ENCODE measurements around the gene TMBIM6. TPM values are rescaled to one million over a fixed set of nuclear protein-coding genes. Genes with fewer than 3 reads are reported as not detected.

The TMBIM6 gene
- total and polyA plus RNA-seq, 9 of the 15 experiments (the other 6 are each of a cell fraction or from before 2014, with no cell fraction given) = 147 to 1,288 (median 352) TPM

DNA sequence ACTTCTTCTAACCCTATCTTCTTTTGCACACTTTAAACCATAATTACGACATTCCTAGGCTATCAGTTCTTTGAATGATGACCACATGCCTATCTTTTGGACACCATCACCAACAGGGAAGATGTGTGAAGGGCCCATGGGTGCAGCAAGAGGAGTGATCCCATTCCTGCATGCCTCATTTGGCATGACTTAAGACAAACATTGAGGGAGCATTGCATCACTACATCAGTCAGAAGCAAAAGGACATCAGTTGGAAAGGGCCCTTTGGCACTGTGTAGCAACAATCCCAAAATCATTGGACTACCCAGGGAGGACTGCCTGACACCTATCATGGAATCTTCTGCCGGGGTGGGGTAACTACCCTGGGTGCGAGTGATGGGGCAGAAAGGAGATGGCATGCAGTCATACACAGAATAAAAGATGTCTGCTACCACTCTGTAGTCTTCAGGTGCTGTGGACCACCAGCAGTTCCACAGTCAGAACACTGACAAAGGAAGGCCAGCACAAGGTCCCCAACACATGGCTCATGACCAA is 10.7 kb upstream of the TMBIM6 start (continued):
- TF ChIP-seq GTF2E2 (tag; IDR thresholded peaks at IDR 0.05) (peak; percentile 61), RFX5 (IDR thresholded peaks at IDR 0.05; ENCODE audit: low read depth, low read length) (no peak), ZFX (CRISPR knock-in tag; IDR thresholded peaks at IDR 0.05) (no peak), BRD4 (IDR thresholded peaks at IDR 0.05) (no peak), DNMT1 (IDR thresholded peaks at IDR 0.05) (no peak), XRCC4 (IDR thresholded peaks at IDR 0.05; ENCODE audit: extremely low read depth, insufficient read depth, insufficient read length) (no peak), ARHGAP35 (IDR thresholded peaks at IDR 0.05; ENCODE audit: partially characterized antibody) (no peak), IRF2 (CRISPR knock-in tag; IDR thresholded peaks at IDR 0.05) (no peak), PRMT5 (CRISPR knock-in tag; IDR thresholded peaks at IDR 0.05) (no peak), ZBTB1 (CRISPR knock-in tag; IDR thresholded peaks at IDR 0.05; ENCODE audit: borderline replicate concordance, low read depth) (no peak), ZNF217 (CRISPR knock-in tag; IDR thresholded peaks at IDR 0.05) (no peak), HMG20B (CRISPR knock-in tag; IDR thresholded peaks at IDR 0.05) (no peak), JUN (IDR thresholded peaks at IDR 0.05; ENCODE audit: borderline replicate concordance, low read depth, low read length) (peak; percentile 72; the same call in 1 of the 2 replicates), JUN (CRISPR knock-in tag; IDR thresholded peaks at IDR 0.05; ENCODE audit: borderline replicate concordance) (no peak), NCOA4 (IDR thresholded peaks at IDR 0.05; ENCODE audit: partially characterized antibody) (no peak), BRCA1 (IDR thresholded peaks at IDR 0.05) (no peak), BRCA1 (CRISPR knock-in tag; IDR thresholded peaks at IDR 0.05) (no peak), GABPB1 (CRISPR knock-in tag; IDR thresholded peaks at IDR 0.05) (no peak; the same call in 1 of the 2 replicates), PPARD (CRISPR knock-in tag; IDR thresholded peaks at IDR 0.05) (no peak), DDX20 (tag; IDR thresholded peaks at IDR 0.05; ENCODE audit: low read depth) (no peak)
- TF ChIP-seq, protein P1, sequence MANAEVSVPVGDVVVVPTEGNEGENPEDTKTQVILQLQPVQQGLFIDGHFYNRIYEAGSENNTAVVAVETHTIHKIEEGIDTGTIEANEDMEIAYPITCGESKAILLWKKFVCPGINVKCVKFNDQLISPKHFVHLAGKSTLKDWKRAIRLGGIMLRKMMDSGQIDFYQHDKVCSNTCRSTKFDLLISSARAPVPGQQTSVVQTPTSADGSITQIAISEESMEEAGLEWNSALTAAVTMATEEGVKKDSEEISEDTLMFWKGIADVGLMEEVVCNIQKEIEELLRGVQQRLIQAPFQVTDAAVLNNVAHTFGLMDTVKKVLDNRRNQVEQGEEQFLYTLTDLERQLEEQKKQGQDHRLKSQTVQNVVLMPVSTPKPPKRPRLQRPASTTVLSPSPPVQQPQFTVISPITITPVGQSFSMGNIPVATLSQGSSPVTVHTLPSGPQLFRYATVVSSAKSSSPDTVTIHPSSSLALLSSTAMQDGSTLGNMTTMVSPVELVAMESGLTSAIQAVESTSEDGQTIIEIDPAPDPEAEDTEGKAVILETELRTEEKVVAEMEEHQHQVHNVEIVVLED (CRISPR knock-in tag; IDR thresholded peaks at IDR 0.05) = peak; percentile 25; the same call in 1 of the 2 replicates
- TF ChIP-seq, protein P2, sequence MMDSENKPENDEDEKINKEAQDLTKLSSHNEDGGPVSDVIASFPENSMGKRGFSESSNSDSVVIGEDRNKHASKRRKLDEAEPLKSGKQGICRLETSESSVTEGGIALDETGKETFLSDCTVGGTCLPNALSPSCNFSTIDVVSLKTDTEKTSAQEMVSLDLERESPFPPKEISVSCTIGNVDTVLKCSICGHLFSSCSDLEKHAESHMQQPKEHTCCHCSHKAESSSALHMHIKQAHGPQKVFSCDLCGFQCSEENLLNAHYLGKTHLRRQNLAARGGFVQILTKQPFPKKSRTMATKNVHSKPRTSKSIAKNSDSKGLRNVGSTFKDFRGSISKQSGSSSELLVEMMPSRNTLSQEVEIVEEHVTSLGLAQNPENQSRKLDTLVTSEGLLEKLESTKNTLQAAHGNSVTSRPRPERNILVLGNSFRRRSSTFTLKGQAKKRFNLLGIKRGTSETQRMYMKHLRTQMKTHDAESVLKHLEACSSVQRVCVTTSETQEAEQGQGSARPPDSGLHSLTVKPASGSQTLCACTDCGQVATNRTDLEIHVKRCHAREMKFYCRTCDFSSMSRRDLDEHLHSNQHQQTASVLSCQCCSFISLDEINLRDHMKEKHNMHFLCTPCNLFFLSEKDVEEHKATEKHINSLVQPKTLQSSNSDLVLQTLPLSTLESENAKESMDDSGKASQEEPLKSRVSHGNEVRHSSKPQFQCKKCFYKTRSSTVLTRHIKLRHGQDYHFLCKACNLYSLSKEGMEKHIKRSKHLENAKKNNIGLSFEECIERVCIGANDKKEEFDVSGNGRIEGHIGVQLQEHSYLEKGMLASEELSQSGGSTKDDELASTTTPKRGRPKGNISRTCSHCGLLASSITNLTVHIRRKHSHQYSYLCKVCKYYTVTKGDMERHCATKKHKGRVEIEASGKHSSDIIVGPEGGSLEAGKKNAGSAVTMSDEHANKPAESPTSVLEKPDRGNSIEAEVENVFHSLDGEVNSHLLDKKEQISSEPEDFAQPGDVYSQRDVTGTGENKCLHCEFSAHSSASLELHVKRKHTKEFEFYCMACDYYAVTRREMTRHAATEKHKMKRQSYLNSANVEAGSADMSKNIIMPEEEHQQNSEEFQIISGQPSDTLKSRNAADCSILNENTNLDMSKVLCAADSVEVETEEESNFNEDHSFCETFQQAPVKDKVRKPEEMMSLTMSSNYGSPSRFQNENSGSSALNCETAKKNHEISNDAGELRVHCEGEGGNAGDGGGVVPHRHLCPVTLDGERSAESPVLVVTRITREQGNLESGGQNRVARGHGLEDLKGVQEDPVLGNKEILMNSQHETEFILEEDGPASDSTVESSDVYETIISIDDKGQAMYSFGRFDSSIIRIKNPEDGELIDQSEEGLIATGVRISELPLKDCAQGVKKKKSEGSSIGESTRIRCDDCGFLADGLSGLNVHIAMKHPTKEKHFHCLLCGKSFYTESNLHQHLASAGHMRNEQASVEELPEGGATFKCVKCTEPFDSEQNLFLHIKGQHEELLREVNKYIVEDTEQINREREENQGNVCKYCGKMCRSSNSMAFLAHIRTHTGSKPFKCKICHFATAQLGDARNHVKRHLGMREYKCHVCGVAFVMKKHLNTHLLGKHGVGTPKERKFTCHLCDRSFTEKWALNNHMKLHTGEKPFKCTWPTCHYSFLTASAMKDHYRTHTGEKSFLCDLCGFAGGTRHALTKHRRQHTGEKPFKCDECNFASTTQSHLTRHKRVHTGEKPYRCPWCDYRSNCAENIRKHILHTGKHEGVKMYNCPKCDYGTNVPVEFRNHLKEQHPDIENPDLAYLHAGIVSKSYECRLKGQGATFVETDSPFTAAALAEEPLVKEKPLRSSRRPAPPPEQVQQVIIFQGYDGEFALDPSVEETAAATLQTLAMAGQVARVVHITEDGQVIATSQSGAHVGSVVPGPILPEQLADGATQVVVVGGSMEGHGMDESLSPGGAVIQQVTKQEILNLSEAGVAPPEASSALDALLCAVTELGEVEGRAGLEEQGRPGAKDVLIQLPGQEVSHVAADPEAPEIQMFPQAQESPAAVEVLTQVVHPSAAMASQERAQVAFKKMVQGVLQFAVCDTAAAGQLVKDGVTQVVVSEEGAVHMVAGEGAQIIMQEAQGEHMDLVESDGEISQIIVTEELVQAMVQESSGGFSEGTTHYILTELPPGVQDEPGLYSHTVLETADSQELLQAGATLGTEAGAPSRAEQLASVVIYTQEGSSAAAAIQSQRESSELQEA (IDR thresholded peaks at IDR 0.05; ENCODE audit: low read depth) = no peak

All from K562 (cell line).